ENCODE measurements around the gene GPR17. TPM values are rescaled to one million over a fixed set of nuclear protein-coding genes. Genes with fewer than 3 reads are reported as not detected.

The GPR17 gene
- total RNA-seq, 1 donor from 2014 or later = not detected

DNA sequence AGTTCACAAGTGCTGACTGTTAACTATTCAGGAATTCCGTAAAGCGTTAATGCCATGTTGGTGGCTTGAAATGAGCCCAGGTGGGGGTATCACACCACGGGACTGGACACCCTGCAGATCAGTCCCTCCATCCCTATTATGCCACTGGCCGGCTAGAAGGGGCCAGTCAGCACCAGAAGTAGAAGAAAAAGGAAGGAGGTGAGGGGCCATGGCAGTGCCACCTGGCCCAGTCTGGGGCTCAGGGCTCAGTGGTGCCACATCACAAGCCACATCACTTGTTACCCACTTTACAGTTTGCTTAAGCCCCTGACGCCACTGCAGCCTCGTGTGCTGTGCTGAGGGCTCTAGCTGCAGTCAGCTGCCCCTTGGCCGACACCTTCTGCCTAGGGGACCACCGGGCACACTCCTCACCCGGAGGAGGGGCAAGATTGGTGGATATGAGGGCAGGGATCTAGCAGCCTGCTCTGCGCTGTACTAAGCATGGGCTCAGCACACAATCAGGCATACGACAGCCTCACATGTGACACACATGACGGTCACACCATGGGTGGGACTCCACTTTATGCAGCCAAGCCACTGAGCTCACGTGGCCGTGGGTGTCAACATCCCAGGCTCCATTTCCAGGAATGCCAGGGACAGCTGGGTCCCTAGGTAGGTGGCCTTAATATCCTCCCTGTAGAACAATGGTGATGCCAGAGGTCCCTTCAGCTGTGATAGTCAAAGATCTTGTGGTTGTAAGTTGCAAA is 25.8 kb downstream of the GPR17 start:
- Histone ChIP-seq H3K27me3 (ENCODE audit: control insufficient read depth, insufficient read depth, low read length) (peaks cover 17% of the 10 kb centered on the region), H3K36me3 (ENCODE audit: control insufficient read depth, insufficient read depth, low read length) (no peaks in the 10 kb centered on the region), H3K4me3 (ENCODE audit: low read depth, low read length) (no peak overlapping the region)
- TF ChIP-seq, protein P1, sequence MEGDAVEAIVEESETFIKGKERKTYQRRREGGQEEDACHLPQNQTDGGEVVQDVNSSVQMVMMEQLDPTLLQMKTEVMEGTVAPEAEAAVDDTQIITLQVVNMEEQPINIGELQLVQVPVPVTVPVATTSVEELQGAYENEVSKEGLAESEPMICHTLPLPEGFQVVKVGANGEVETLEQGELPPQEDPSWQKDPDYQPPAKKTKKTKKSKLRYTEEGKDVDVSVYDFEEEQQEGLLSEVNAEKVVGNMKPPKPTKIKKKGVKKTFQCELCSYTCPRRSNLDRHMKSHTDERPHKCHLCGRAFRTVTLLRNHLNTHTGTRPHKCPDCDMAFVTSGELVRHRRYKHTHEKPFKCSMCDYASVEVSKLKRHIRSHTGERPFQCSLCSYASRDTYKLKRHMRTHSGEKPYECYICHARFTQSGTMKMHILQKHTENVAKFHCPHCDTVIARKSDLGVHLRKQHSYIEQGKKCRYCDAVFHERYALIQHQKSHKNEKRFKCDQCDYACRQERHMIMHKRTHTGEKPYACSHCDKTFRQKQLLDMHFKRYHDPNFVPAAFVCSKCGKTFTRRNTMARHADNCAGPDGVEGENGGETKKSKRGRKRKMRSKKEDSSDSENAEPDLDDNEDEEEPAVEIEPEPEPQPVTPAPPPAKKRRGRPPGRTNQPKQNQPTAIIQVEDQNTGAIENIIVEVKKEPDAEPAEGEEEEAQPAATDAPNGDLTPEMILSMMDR (IDR thresholded peaks at IDR 0.05; ENCODE audit: insufficient read depth, low read length, severe bottlenecking) = no peak
- FAIRE-seq (no peak), DNase-seq (ENCODE audit: low read depth) (no peak)

DNA sequence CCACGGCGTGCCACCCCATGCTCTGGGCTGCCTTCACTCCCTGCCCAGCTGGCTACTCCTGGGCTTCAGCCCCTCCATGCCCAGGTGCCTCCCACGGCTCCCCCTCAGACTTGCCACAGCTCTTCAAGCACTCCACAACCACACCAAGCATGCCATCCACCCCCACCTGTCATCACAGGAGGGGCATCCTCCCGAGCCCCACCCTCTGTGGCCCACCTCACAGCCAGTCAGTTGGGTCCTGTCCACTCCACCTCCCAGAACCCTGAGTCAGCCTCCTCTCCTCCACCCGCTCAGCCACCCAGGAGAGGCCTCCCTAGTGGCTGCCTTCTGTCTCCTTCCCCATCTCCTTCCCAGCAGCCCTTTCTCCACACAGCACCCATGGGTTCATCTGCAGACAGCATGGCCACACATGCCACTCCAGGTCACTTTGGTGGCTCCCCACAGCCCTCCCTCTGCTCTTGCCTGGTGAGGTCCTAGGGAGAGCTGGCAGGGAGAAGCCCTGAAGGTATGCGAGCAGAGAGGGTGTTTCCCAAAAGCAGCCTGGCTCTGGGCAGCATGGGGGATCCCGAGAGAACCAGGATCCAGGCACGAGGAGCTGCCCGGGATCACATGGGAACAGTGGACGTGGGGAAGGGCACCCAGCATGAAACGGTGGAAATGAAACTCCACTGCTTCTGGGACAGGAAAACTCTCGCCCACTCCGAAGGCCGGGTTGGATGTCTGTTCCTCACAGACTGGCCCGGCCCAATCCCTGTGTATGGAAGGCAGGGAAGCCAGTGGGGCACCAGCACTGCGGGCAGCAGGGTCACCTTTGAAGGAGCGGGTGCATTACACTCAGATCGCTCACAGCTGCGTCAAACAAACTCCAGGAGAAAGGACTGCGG is 26.6 kb downstream of the GPR17 start:
- H3K36me3 ChIP-seq (ENCODE audit: control insufficient read depth, insufficient read depth, low read length) = no peaks in the 10 kb centered on the region
- FAIRE-seq (no peak), DNase-seq (ENCODE audit: low read depth) (no peak)
- TF ChIP-seq, protein P1 (IDR thresholded peaks at IDR 0.05; ENCODE audit: insufficient read depth, low read length, severe bottlenecking) = no peak
- peaks cover 24% of the 10 kb centered on the region for H3K27me3 ChIP-seq (ENCODE audit: control insufficient read depth, insufficient read depth, low read length)
- no peak overlapping the region for H3K4me3 ChIP-seq (ENCODE audit: low read depth, low read length)

DNA sequence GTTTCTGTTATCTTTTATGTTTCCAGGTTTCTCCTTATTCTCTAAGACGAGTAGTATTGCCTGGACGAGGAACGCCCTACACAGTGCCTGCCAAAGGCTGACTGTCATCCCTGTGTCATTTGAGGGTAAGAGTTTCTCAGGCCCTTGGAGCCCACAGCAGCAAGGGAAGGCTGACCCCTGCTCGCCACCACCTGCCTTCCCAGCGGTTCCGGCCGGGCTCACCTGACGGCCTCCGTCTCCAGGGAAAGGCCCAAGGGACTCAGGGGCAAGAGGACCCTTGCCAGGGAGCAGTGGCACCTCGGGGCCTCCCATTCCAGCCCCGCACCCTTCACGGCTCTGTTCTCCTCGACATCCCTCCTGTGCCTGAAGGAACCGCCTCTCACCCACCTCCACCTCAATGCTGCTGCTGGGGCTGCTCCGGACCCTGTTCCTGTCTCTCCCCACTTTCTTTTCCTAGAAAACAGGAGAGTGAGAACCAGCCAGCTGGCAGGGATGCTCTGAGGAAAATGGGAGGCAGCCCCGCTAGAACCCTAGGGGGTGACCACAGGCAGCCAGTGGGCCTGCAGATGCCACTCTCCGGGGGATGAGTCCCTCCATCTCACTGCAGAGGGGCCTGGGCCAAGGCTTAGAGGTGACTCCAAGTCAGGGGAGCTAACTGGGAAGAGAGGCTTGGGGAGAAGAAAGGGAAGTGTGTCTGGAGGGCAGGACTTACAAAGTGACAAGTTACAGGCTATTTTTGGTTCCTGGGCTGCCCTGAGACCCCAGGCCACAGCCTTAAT is 27.5 kb downstream of the GPR17 start:
- no peaks in the 10 kb centered on the region for H3K36me3 ChIP-seq (ENCODE audit: control insufficient read depth, insufficient read depth, low read length)
- peaks cover 30% of the 10 kb centered on the region for H3K27me3 ChIP-seq (ENCODE audit: control insufficient read depth, insufficient read depth, low read length)
- DNase-seq (ENCODE audit: low read depth) (no peak), FAIRE-seq (no peak)
- H3K4me3 ChIP-seq (ENCODE audit: low read depth, low read length) = no peak overlapping the region
- TF ChIP-seq, protein P1 (IDR thresholded peaks at IDR 0.05; ENCODE audit: insufficient read depth, low read length, severe bottlenecking) = no peak

DNA sequence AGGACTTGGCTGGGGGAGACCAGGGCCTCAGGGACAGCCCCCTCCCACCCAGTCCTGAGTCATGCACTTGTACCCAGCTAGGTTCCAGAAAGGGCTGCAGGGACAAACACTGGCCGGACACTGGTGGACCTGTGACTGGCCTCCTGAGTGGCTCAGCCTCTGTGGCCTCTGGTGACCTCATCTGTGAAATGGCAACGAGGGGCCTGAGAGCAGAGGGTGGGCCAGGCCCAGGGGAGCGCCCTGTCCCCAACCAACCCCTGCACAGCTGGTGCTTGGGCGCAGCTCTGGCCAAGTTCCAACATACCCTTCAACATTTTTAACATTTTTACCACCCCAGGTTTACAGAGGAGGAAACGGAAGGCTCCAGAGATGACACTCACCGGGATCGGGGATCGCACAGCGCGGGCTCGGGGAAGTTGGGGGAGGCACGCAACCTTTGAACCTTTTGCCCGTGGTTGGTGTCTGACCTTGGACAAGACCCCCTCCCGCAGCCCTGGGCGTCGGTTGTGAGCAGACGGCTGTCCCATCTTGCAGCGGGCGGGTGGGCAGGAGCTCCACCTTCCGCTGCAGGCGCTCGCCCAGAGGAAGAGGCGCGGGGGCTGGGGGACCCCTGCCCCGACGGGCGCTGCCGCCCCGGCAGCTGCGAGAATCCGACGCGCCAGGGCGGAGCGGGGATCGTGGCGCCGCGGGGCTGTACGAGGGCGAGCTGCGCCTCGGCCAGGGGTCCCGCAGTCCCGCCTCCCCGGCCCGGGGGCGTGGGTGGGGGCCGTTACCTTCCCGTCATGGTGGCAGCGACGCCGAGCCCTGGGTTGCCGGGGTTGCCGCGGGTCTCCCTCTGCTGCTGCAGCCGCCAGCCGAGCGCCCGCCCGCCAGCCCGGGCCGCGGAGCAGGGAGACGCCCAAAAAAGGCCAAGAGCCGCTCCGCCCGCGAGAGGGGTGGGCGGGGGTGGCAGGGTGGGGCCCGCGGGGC is 28.6 kb downstream of the GPR17 start:
- FAIRE-seq = no peak
- no peak for DNase-seq (ENCODE audit: low read depth)
- peaks cover 32% of the 10 kb centered on the region for H3K27me3 ChIP-seq (ENCODE audit: control insufficient read depth, insufficient read depth, low read length)
- no peaks in the 10 kb centered on the region for H3K36me3 ChIP-seq (ENCODE audit: control insufficient read depth, insufficient read depth, low read length)
- peak overlapping the region; percentile 25 for H3K4me3 ChIP-seq (ENCODE audit: low read depth, low read length)
- TF ChIP-seq, protein P1 (IDR thresholded peaks at IDR 0.05; ENCODE audit: insufficient read depth, low read length, severe bottlenecking) = no peak

All from bronchial epithelial cell (primary cell).